ENCODE results near the gene DNAJC27.

DNA sequence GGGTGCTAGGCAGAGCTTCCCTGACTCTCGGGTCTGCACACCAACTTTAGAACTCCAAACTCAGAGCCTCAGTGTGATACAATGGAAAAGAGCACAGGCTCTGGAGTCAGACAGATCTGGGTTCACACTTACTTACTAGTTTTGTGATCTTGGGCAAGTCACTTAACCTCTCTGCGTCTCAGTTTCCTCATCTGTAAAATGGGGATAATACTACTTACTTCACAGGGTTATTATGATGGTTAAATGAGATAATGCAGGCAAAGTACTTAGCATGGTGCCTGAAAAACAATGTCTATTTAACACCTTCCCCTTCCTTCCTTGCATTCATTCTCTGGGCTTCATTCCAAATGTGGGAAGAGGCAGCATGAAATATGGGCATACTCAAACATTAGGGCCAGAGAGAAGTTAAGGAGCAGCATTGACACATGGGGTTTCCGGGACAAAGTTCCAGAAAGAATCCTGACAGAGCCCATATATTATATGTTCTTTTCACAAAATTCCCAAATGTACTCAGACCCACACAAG is 13.3 kb downstream of the DNAJC27 start:
- TF ChIP-seq POLR2A (IDR thresholded peaks at IDR 0.05; ENCODE audit: low read depth, low read length) (no peak), POLR2AphosphoS5 (IDR thresholded peaks at IDR 0.05; ENCODE audit: low read depth, low read length) (no peak), POU2F2 (IDR thresholded peaks at IDR 0.05; ENCODE audit: low read depth, low read length) (no peak), TAF1 (IDR thresholded peaks at IDR 0.05; ENCODE audit: low read depth, low read length) (no peak), SPI1 (IDR thresholded peaks at IDR 0.05; ENCODE audit: low read depth, low read length) (no peak), PAX5 (IDR thresholded peaks at IDR 0.05; ENCODE audit: insufficient read depth, low read length, severe bottlenecking) (no peak)
